Activated naive CD4-positive, alpha-beta T cell treated with anti-CD3 and anti-CD28 coated beads for 36 hours (primary cell): ENCODE data around the gene TMA7. TPM values are rescaled to one million over a fixed set of nuclear protein-coding genes. Genes with fewer than 3 reads are reported as not detected.

Experiments used
- CTCF ChIA-PET: fragments of 350-600 bp; sonication (Branson Sonifier 250); formaldehyde crosslinking; loops from one replicate; lab custom pipeline; 2021; ENCODE audit warnings: antibody characterized with exemption; lab: Charles Lee
- DNase-seq: peaks from one replicate; pipeline ENCODE4 v3.0.0-alpha.2; 2020
- H3K27ac Mint-ChIP-seq: one replicate; pipeline ENCODE4 v1.8.0; 2021; ENCODE audit warnings: mild to moderate bottlenecking, mixed read lengths
- H3K27me3 Mint-ChIP-seq: one replicate; pipeline ENCODE4 v1.8.0; 2021; ENCODE audit warnings: low read depth, mixed read lengths
- H3K36me3 Mint-ChIP-seq: one replicate; pipeline ENCODE4 v1.8.0; 2021; ENCODE audit warnings: low read depth, mixed read lengths
- H3K4me1 Mint-ChIP-seq: one replicate; pipeline ENCODE4 v1.8.0; 2021; ENCODE audit warnings: low read depth, mixed read lengths
- H3K4me3 Mint-ChIP-seq: one replicate; pipeline ENCODE4 v1.8.0; 2021; ENCODE audit warnings: mild to moderate bottlenecking, moderate library complexity, mixed read lengths
- H3K9me3 Mint-ChIP-seq: one replicate; pipeline ENCODE4 v1.8.0; 2021; ENCODE audit warnings: mixed read lengths
- intact Hi-C: fragments of 100-400 bp; cut with micrococcal nuclease; formaldehyde crosslinking; loops from one replicate; pipeline ENCODE4 v1.15.1; 2023
- total RNA-seq, 2 experiments: library from RNA; stranded (reverse); gene quantifications; one replicate each; pipeline ENCODE4 v1.2.3, GENCODE V29; 2021

TMA7 gene
- total RNA-seq, 2 experiments from 2014 or later = 319 to 353 TPM

DNA sequence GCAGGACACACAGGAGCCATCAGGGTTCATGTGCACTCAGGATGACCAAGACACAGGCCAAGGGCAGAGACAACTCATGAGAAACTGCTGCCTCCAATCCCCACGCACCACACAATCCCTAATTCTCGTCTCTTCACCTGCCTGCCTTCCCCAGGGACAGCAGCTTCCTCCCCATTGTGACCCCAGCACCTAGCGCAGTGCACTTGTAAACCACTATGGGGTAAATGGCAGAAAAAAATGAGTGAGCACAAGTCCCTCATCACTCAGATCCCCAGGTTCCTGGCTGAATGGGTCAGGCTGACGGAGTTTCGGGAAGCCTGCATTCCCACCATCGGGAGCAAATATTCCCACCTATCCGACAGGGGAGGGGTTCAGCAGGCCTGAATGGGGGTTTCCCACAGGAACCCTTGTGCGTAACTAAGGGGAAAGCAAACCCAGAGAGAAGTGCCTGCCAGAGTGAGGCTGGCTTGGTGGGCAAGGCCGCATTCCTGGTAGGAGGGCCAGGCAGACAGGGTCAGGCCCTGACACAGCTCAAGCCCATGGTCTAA, 28.9 kb upstream of the TMA7 start:
- no peak overlapping the region for H3K27ac Mint-ChIP-seq
- H3K9me3 Mint-ChIP-seq = no peaks in the 10 kb centered on the region

DNA sequence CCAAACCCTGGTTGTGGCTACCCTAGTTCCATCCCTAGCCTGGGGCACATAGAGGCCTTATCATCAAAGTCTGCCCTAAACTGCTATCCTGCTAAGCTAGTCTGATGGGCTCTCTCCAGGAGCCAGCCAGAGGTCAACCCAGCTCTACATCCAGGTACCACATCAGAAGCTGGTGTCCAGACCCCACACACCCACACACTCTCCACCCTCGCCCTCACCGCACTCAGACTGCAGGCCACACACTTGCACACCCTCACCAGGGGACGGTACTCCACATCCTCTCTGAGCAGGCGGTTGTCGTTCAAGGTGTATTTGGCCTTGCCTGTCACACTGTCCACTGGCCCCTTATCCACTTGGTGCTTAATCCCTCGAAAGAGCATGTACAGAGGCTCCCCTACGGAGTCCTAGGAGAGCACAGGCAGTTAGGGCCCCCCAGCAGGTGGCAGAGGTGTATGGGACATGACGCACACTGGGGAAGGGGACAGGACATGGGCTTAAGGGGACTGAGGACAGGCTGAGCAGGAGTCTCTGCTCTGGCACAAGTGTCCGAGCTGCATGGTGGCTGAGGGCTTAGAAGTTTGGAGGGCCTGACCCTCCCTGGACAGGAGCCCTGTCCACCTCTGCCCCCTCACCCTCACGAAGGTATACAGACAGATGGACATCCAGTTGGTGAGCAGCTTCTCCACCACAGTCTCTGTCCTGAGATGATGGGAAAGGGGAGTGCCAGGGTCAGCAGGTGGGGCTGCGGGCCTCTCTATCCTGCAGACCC, 28.3 kb upstream of the TMA7 start:
- DNase-seq = no peak

More for the DNA sequence above, 28.9 kb upstream of the TMA7 start:
- no peak for DNase-seq
- no peaks in the 10 kb centered on the region for H3K36me3 Mint-ChIP-seq
- intact Hi-C loops = no loop called here
- H3K27me3 Mint-ChIP-seq = no peaks in the 10 kb centered on the region
- H3K4me3 Mint-ChIP-seq = no peak overlapping the region
- H3K4me1 Mint-ChIP-seq = no peaks in the 10 kb centered on the region
- CTCF ChIA-PET = interaction anchor here (0.6 to 1.2 kb wide), 4 partner anchors 10 to 581 kb away, joined by 3 to 8 read pairs (median 5); no protein-coding TSS in a partner anchor

DNA sequence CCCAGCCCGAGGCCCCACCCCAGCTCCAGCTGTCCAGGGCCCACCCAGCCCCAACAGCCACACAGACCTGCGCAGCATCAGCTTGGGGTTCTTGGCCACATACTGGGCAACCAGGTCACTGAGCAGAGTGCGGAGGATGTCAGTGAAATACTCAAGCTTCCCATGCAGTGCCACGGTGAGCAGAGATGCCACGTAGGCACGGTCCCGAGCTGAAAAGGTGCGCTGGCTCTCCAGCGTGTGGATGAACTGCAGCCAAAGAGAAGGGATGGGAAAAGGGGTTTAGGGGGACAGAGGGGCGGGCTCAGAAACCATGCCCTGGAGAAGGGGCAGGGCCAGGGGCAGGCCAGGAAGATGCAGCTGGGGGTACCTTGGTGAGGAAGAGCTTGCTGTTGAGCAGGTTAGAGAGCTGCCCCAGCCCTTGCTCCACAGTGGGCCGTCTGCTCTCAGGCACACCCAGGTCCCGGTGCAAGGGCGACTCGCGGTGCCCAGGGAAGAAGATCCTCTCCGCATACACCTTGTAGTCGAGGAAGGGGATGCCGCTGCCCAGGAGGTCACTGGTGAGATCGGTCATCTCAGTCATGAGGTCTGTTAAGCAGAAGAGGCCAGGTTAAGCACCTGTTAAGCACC, 27.6 kb upstream of the TMA7 start:
- Mint-ChIP-seq H3K9me3 (no peaks in the 10 kb centered on the region), H3K4me3 (no peak overlapping the region), H3K4me1 (no peaks in the 10 kb centered on the region), H3K27ac (no peak overlapping the region), H3K36me3 (no peaks in the 10 kb centered on the region), H3K27me3 (no peaks in the 10 kb centered on the region)
- CTCF ChIA-PET = interaction anchor here (0.5 to 2.0 kb wide), 3 partner anchors 12 to 182 kb away, joined by 3 to 8 read pairs (median 7); no protein-coding TSS in a partner anchor
- intact Hi-C loops = no loop called here
- DNase-seq = no peak

More for the DNA sequence above, 28.3 kb upstream of the TMA7 start:
- Mint-ChIP-seq H3K36me3 (no peaks in the 10 kb centered on the region), H3K4me3 (no peak overlapping the region), H3K4me1 (no peaks in the 10 kb centered on the region), H3K9me3 (no peaks in the 10 kb centered on the region), H3K27me3 (no peaks in the 10 kb centered on the region), H3K27ac (no peak overlapping the region)
- CTCF ChIA-PET = interaction anchor here (0.6 to 2.0 kb wide), 6 partner anchors 11 to 580 kb away, joined by 3 to 8 read pairs (median 6); no protein-coding TSS in a partner anchor
- intact Hi-C loops = no loop called here

DNA sequence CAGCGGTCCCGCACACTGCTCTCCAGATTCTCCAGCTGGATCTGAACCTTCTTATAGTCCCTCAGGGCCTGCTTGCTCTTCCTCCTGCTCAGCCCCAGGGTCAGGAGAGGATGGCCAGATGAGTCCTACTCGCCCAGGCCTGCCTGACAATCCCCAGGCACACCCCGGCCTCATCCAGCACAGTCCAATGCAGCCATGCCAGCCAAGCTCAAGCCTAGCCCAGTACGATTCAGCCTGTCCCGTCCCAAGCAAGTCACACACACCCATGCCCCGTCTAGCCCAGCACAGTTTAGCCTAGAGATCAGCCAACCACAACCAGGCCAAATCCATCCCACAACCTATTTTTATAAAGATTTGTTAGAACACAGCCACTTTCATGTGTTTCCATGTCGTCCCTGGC, 27.0 kb upstream of the TMA7 start:
- no peaks in the 10 kb centered on the region for H3K27me3 Mint-ChIP-seq
- no peak for DNase-seq
- H3K4me1 Mint-ChIP-seq = no peaks in the 10 kb centered on the region
- H3K36me3 Mint-ChIP-seq = no peaks in the 10 kb centered on the region
- H3K9me3 Mint-ChIP-seq = no peaks in the 10 kb centered on the region
- CTCF ChIA-PET = interaction anchor here (0.5 to 2.0 kb wide), 2 partner anchors 23 to 183 kb away, joined by 3 to 8 read pairs; no protein-coding TSS in a partner anchor
- no peak overlapping the region for H3K27ac Mint-ChIP-seq
- H3K4me3 Mint-ChIP-seq = no peak overlapping the region
- intact Hi-C loops = no loop called here

DNA sequence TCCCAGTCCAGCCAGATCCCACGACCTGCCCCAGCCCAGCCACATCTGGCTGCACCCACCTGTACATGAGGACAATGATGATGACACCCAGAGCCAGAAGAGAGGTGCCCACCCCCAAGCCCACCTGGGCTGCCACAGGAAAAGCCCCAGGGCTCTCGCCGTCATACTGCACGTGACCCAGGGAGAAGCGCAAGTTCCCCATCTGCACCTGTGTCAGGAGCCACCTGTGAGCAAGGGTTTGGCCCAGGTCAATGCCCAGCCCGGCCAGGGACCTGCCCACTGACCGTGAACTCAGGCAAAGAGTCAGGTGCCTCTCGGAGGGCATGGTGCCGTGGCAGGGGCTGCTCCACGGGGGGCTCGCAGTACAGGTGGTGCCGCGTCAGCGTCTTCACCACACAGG, 26.4 kb upstream of the TMA7 start:
- DNase-seq = no peak
- H3K4me1 Mint-ChIP-seq = no peaks in the 10 kb centered on the region
- H3K27me3 Mint-ChIP-seq = no peaks in the 10 kb centered on the region
- H3K27ac Mint-ChIP-seq = no peak overlapping the region
- intact Hi-C loops = no loop called here
- no peaks in the 10 kb centered on the region for H3K36me3 Mint-ChIP-seq
- H3K9me3 Mint-ChIP-seq = no peaks in the 10 kb centered on the region
- no peak overlapping the region for H3K4me3 Mint-ChIP-seq
- CTCF ChIA-PET = interaction anchor here (2.0 to 3.1 kb wide), 2 partner anchors 22 kb away, joined by 8 to 14 read pairs; no protein-coding TSS in a partner anchor

DNA sequence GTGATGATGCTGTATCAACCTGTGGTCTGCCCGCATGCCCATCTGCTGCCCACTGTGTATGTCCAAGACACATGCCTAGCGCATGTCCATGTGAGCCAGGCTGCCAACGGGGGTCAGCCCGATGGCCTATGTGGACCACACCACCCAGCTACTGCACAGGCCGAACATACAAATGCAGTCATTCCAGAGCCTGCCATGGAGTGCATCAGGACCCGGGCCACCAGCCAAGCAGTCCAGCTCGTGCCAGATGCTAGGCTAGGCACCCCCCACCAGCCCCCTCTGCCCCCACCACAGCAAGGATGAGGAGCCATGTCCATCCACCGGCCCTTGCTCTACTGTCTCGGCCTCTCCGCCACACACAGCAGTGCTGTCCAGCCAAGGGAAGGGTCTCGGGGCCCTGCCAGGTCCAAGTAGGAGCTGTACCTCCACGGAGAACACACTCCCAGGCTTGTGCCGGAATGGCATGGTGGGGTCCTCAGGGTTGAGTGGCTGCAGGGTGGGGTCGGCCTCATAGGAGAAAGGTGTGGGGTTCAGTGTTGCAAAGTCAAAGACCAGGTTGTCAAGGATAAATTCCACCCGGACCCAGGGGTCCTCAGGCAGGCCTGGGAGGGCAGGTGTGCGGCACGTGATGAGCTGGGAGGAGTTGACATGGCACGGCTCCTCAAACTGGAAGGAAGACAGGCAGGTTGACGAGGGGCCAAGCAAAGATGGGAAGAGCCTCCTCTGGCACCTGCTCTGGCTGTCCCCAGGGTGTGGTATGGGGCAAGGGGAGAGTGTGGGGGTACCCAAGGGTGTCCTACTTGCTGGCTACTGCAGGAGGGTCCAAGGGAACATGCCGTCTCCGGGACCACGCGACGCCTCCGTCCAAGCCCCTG, 25.4 kb upstream of the TMA7 start:
- CTCF ChIA-PET = interaction anchor here (1.3 to 3.1 kb wide), 2 partner anchors 14 to 21 kb away, joined by 4 to 14 read pairs; no protein-coding TSS in a partner anchor
- no peak for DNase-seq
- Mint-ChIP-seq H3K27me3 (no peaks in the 10 kb centered on the region), H3K36me3 (no peaks in the 10 kb centered on the region), H3K9me3 (no peaks in the 10 kb centered on the region), H3K27ac (no peak overlapping the region), H3K4me1 (no peaks in the 10 kb centered on the region), H3K4me3 (no peak overlapping the region)
- intact Hi-C loops = no loop called here

DNA sequence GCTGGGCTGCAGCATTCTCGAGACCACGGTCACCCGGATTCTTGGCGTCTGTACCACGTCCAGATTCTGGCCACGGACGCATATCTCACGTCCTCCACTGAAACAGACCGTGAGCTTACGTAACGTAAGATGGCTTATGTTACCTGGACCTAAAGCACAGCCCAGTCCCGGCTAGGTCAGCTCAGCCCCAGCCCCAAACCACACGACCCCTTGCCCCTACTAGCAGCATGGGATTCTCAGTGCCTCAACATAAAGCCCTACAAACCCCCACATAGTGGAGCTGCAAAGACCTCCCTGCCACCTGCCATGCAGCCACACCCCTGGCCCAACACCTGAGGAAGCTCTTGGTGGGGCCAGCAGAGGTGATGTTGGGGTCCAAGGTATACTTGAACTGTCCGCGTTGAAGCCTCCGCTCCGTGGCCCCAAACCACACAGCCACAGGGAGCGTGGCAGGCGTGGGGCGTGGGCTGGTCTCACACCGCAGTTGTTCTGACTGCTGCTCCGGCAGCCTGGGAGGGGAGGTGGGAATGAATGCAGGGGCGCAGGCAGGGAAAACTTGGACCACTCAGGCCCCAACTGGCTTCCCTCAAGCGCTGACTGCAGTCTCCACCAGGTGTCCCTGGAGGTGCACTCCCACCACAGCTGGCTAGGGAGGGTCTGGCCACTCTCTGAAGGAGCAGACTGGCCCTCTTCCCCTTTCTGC, 24.7 kb upstream of the TMA7 start:
- Mint-ChIP-seq H3K27ac (no peak overlapping the region), H3K9me3 (no peaks in the 10 kb centered on the region), H3K4me1 (no peaks in the 10 kb centered on the region), H3K27me3 (no peaks in the 10 kb centered on the region), H3K36me3 (no peaks in the 10 kb centered on the region), H3K4me3 (no peak overlapping the region)
- DNase-seq = no peak
- CTCF ChIA-PET = interaction anchor here (1.3 to 3.1 kb wide), 3 partner anchors 15 to 21 kb away, joined by 4 to 14 read pairs (median 7); no protein-coding TSS in a partner anchor
- intact Hi-C loops = no loop called here

DNA sequence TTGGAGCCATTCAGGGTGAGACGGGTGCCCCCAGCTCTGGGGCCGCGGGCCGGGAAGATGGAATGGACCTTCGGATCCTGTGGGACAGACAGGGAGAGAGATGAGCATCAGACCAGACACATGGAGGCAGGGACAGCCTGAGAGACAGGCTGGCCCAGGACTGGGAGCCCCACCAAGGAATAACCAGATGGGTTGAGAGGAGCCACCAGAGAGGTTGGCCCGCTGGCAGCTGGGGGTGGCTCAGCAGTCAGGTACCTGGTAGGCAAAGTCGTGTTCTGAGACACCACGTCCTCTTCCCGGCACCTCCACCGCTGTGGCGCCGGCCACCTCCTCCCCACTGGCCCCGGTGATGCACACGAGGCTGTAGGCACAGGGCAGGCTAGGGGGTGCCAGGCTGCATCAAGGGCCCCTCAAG, 24.0 kb upstream of the TMA7 start:
- no peaks in the 10 kb centered on the region for H3K36me3 Mint-ChIP-seq
- no peak overlapping the region for H3K4me3 Mint-ChIP-seq
- CTCF ChIA-PET = interaction anchor here (2.1 to 3.1 kb wide), 2 partner anchors 15 to 20 kb away, joined by 7 to 14 read pairs; no protein-coding TSS in a partner anchor
- DNase-seq = no peak
- intact Hi-C loops = no loop called here
- no peaks in the 10 kb centered on the region for H3K4me1 Mint-ChIP-seq
- no peak overlapping the region for H3K27ac Mint-ChIP-seq
- no peaks in the 10 kb centered on the region for H3K9me3 Mint-ChIP-seq
- H3K27me3 Mint-ChIP-seq = no peaks in the 10 kb centered on the region

DNA sequence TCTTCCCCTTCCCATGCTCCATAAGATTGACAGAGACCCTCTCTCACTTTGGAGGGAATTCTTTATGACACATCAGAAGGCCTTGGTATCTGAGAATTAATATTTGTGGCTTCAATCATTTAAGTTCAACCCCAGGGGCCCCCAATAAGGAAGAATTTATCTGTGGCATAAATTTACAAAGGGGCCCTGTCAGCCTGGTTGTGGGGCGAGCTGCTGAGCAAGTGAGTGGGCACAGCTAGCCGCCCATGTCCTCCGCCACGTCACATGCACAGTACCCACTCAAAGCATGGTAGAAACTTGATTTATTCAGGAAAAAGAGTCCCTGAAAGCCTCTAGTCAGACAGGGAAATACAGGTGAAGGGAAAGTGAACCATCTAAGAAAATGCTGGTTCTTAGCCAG, 23.5 kb upstream of the TMA7 start:
- CTCF ChIA-PET = interaction anchor here (2.1 to 3.1 kb wide), 2 partner anchors 16 to 19 kb away, joined by 7 to 14 read pairs; no protein-coding TSS in a partner anchor

DNA sequence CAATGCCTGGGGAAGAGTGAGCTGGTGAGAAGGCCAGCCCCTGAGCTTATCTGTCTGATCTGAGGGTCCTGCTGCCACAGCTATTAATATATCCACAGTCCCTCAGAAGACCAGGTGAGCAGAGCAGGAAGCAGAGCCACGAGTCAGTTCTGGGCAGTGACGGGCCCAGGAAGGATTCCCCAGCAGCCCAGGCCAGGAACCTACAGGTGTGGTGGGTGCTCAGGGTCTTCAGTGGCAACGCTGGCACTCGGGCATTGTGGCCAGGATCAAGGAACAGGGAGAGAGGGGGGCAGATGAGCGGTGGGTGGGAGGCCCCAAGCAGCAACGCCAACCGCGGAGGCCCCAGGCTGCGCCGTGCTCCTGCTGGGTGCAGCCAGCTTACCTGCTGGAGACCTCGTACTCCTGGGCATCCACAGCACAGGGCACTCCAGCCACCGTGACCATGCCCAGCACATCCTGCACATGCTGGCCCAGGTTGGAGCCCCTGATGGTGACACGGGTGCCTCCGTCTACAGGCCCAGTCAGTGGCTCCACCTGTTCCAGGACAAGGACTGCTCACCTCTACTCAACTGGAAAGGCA, 22.4 kb upstream of the TMA7 start:
- no peak for DNase-seq
- CTCF ChIA-PET = interaction anchor here (0.7 to 2.1 kb wide), 2 partner anchors 17 to 19 kb away, joined by 3 to 7 read pairs; no protein-coding TSS in a partner anchor
- H3K27ac Mint-ChIP-seq = no peak overlapping the region
- H3K36me3 Mint-ChIP-seq = no peaks in the 10 kb centered on the region
- no peaks in the 10 kb centered on the region for H3K9me3 Mint-ChIP-seq
- intact Hi-C loops = no loop called here
- no peaks in the 10 kb centered on the region for H3K27me3 Mint-ChIP-seq
- no peaks in the 10 kb centered on the region for H3K4me1 Mint-ChIP-seq
- H3K4me3 Mint-ChIP-seq = no peak overlapping the region

More for the DNA sequence above, 23.5 kb upstream of the TMA7 start:
- H3K4me1 Mint-ChIP-seq = no peaks in the 10 kb centered on the region
- no peaks in the 10 kb centered on the region for H3K9me3 Mint-ChIP-seq
- intact Hi-C loops = no loop called here
- no peak overlapping the region for H3K27ac Mint-ChIP-seq
- H3K27me3 Mint-ChIP-seq = no peaks in the 10 kb centered on the region
- H3K36me3 Mint-ChIP-seq = no peaks in the 10 kb centered on the region
- no peak for DNase-seq
- H3K4me3 Mint-ChIP-seq = no peak overlapping the region

DNA sequence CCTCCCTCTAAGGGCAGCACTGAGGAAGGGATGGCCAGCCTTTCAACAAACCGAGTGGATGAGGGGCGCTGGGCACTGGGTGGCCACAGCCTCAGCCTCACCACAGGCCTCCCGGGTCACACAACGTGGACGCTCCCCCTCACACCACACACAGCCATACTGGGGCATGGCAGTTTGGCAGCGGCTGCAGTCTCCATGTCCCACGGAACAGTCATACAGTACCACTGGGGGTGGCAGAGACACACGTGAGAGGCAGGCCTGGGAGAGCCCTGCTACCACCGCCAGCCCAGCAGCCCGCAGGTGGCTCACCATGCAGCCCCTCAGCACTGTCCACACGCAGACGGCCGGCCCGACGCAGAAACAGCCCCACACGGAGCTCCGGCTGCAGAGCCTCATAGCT, 21.9 kb upstream of the TMA7 start:
- CTCF ChIA-PET = interaction anchor here (1.1 kb wide), 1 partner anchor 17 kb away, joined by 5 read pairs; no protein-coding TSS in a partner anchor
- Mint-ChIP-seq H3K4me1 (no peaks in the 10 kb centered on the region), H3K36me3 (no peaks in the 10 kb centered on the region), H3K4me3 (no peak overlapping the region), H3K9me3 (no peaks in the 10 kb centered on the region), H3K27me3 (no peaks in the 10 kb centered on the region), H3K27ac (no peak overlapping the region)
- intact Hi-C loops = no loop called here
- DNase-seq = no peak
